Mesenchymal stem cell (in vitro differentiated cells and primary cell): ENCODE data around the gene COL4A4.

Experiments
- DNase-seq: peaks from one replicate; pipeline ENCODE4 v3.0.0-alpha.2; 2013
- H2AFZ ChIP-seq: one replicate; pipeline ENCODE4 v1.6.1; 2013; ENCODE audit warnings: low read depth, mild to moderate bottlenecking, control low read depth, inconsistent platforms, low read length, moderate library complexity
- H2AK5ac ChIP-seq: 2 replicates; pipeline ENCODE4 v1.6.1; 2013; ENCODE audit warnings: low read length, moderate library complexity, mild to moderate bottlenecking, inconsistent platforms; ENCODE audit not compliant: severe bottlenecking
- H2BK120ac ChIP-seq: one replicate; pipeline ENCODE4 v1.6.1; 2013; ENCODE audit warnings: low read depth, mild to moderate bottlenecking, inconsistent platforms, low read length, moderate library complexity
- H2BK12ac ChIP-seq, 2 experiments: one replicate each; pipeline ENCODE4 v1.6.1; 2013; ENCODE audit warnings: inconsistent platforms in 2 of 2, low read length in 2 of 2, mild to moderate bottlenecking in 2 of 2, moderate library complexity in 2 of 2, control low read depth in 1 of 2
- H2BK15ac ChIP-seq: one replicate; pipeline ENCODE4 v1.6.1; 2013; ENCODE audit warnings: mild to moderate bottlenecking, low read depth, inconsistent platforms; ENCODE audit not compliant: poor library complexity, severe bottlenecking
- H2BK5ac ChIP-seq: 2 replicates; pipeline ENCODE4 v1.6.1; 2013; ENCODE audit warnings: low read depth, mild to moderate bottlenecking, low read length, control low read depth, inconsistent platforms; ENCODE audit not compliant: poor library complexity, severe bottlenecking
- H3K14ac ChIP-seq, 2 experiments: one replicate each; pipeline ENCODE4 v1.6.1; 2013; ENCODE audit warnings: inconsistent platforms in 2 of 2, low read length in 2 of 2, control low read depth in 1 of 2, mild to moderate bottlenecking in 1 of 2, moderate library complexity in 1 of 2
- H3K18ac ChIP-seq, 2 experiments: one replicate each; pipeline ENCODE4 v1.6.1; 2013; ENCODE audit warnings: inconsistent platforms in 2 of 2, low read length in 2 of 2, control low read depth in 1 of 2, low read depth in 1 of 2, mild to moderate bottlenecking in 1 of 2
- H3K23ac ChIP-seq, 2 experiments: one replicate each; pipeline ENCODE4 v1.6.1; 2013; ENCODE audit warnings: inconsistent platforms in 2 of 2, low read length in 2 of 2, mild to moderate bottlenecking in 2 of 2, moderate library complexity in 2 of 2, control low read depth in 1 of 2
- H3K27ac ChIP-seq: 2 replicates; pipeline ENCODE4 v1.5.1; 2013; ENCODE audit warnings: mild to moderate bottlenecking, moderate library complexity, low read length, control low read depth, inconsistent platforms; ENCODE audit not compliant: poor library complexity, severe bottlenecking
- H3K27me3 ChIP-seq, 2 experiments: 2 replicates each; pipeline versions ENCODE4 v1.6.1 to v1.7.0; 2013; ENCODE audit warnings: low read length in 2 of 2, mild to moderate bottlenecking in 2 of 2, moderate library complexity in 2 of 2, control low read depth in 1 of 2, inconsistent platforms in 1 of 2; ENCODE audit not compliant: control insufficient read depth in 1 of 2, insufficient read depth in 1 of 2
- H3K36me3 ChIP-seq, 2 experiments: 2 replicates each; pipeline versions ENCODE4 v1.6.1 to v1.7.0; 2013; ENCODE audit warnings: low read length in 2 of 2, control low read depth in 1 of 2, inconsistent platforms in 1 of 2, low read depth in 1 of 2, mild to moderate bottlenecking in 1 of 2; ENCODE audit not compliant: insufficient read depth in 2 of 2, control insufficient read depth in 1 of 2
- H3K4ac ChIP-seq, 2 experiments: one replicate each; pipeline ENCODE4 v1.6.1; 2013; ENCODE audit warnings: inconsistent platforms in 2 of 2, low read length in 2 of 2, mild to moderate bottlenecking in 2 of 2, moderate library complexity in 2 of 2, control low read depth in 1 of 2, low read depth in 1 of 2
- H3K4me1 ChIP-seq: 2 replicates; pipeline ENCODE4 v1.6.1; 2013; ENCODE audit warnings: low read depth, low read length, control low read depth; ENCODE audit not compliant: control insufficient read depth, insufficient read depth
- H3K4me2 ChIP-seq: 2 replicates; pipeline ENCODE4 v1.6.1; 2013; ENCODE audit warnings: low read length, mild to moderate bottlenecking, inconsistent platforms; ENCODE audit not compliant: poor library complexity, severe bottlenecking
- H3K4me3 ChIP-seq, 2 experiments: 2 replicates each; pipeline versions ENCODE4 v1.5.1 to v1.7.0; 2013; ENCODE audit warnings: low read length in 2 of 2, mild to moderate bottlenecking in 2 of 2, control low read depth in 1 of 2, low read depth in 1 of 2; ENCODE audit not compliant: insufficient read depth in 1 of 2
- H3K79me1 ChIP-seq: replicated peaks from 2 replicates; pipeline ENCODE4 v1.6.1; 2013; ENCODE audit warnings: mild to moderate bottlenecking, control low read depth, low read length, inconsistent platforms; ENCODE audit not compliant: poor library complexity, severe bottlenecking
- H3K9ac ChIP-seq: 2 replicates; pipeline ENCODE4 v1.7.0; 2013; ENCODE audit warnings: mild to moderate bottlenecking, low read length, moderate library complexity
- H3K9me3 ChIP-seq: 2 replicates; pipeline ENCODE4 v1.7.0; 2013; ENCODE audit warnings: mild to moderate bottlenecking, low read length; ENCODE audit not compliant: control insufficient read depth
- H4K8ac ChIP-seq: one replicate; pipeline ENCODE4 v1.6.1; 2013; ENCODE audit warnings: inconsistent platforms, mild to moderate bottlenecking, low read length, moderate library complexity
- H4K91ac ChIP-seq: one replicate; pipeline ENCODE4 v1.6.1; 2013; ENCODE audit warnings: mild to moderate bottlenecking, low read length, inconsistent platforms
- WGBS: methylation state at CpG from one replicate; pipeline ENCODE4 v1.1.7; 2013; ENCODE audit warnings: mixed read lengths; 5-methylcytosine and 5-hydroxymethylcytosine counted together

The COL4A4 gene

GRCh38 chr2:227153758-227154486, 10.1 kb downstream of the COL4A4 start:
- no peak overlapping the region for H2AFZ ChIP-seq
- 83% methylated on average over 3 of the region's 4 CpGs for WGBS
- no peak overlapping the region for H2BK5ac ChIP-seq

GRCh38 chr2:227153307-227153706, 10.7 kb downstream of the COL4A4 start:
- Histone ChIP-seq H3K36me3 (no peaks in the 10 kb centered on the region), H3K27ac (no peak overlapping the region), H2BK120ac (no peak overlapping the region), H3K9me3 (no peaks in the 10 kb centered on the region), H3K4me2 (no peak overlapping the region), H4K8ac (no peak overlapping the region), H3K14ac (no peak overlapping the region), H2AK5ac (no peak overlapping the region), H3K4ac (no peak overlapping the region), H3K79me1 (no peaks in the 10 kb centered on the region), H3K4me3 (no peak overlapping the region), H4K91ac (no peak overlapping the region), H2BK5ac (no peak overlapping the region), H3K23ac (no peak overlapping the region), H2AFZ (no peak overlapping the region), H3K27me3 (peaks cover 0 to 6% of the 10 kb centered on the region in 2 experiments), H2BK15ac (no peak overlapping the region), H3K9ac (no peak overlapping the region), H2BK12ac (no peak overlapping the region), H3K18ac (no peak overlapping the region), H3K4me1 (no peaks in the 10 kb centered on the region)
- no peak for DNase-seq
- 85% methylated on average over 4 of the region's 4 CpGs for WGBS

More at GRCh38 chr2:227153758-227154486, 10.1 kb downstream of the COL4A4 start:
- H2BK15ac ChIP-seq: no peak overlapping the region
- no peaks in the 10 kb centered on the region for H3K9me3 ChIP-seq
- H3K4ac ChIP-seq: no peak overlapping the region
- no peak overlapping the region for H2AK5ac ChIP-seq
- no peak overlapping the region for H3K23ac ChIP-seq
- H3K36me3 ChIP-seq: no peaks in the 10 kb centered on the region
- no peak overlapping the region for H3K4me3 ChIP-seq
- H3K4me1 ChIP-seq: no peaks in the 10 kb centered on the region
- no peak overlapping the region for H3K9ac ChIP-seq
- H3K27ac ChIP-seq: no peak overlapping the region
- H4K91ac ChIP-seq: no peak overlapping the region
- H3K79me1 ChIP-seq: no peaks in the 10 kb centered on the region
- H3K4me2 ChIP-seq: no peak overlapping the region
- H4K8ac ChIP-seq: no peak overlapping the region
- no peak for DNase-seq
- H3K18ac ChIP-seq: no peak overlapping the region
- peaks cover 0 to 6% of the 10 kb centered on the region in 2 experiments for H3K27me3 ChIP-seq
- no peak overlapping the region for H2BK12ac ChIP-seq
- peak overlapping the region; percentile 19 for H2BK120ac ChIP-seq
- H3K14ac ChIP-seq: no peak overlapping the region

- H3K18ac ChIP-seq: no peak overlapping the region
- H4K91ac ChIP-seq: no peak overlapping the region
- H3K4ac ChIP-seq: no peak overlapping the region
- no peak overlapping the region for H3K23ac ChIP-seq
- no peak overlapping the region for H3K4me3 ChIP-seq
- peaks cover 0 to 6% of the 10 kb centered on the region in 2 experiments for H3K27me3 ChIP-seq
- no peaks in the 10 kb centered on the region for H3K36me3 ChIP-seq
- H3K9ac ChIP-seq: no peak overlapping the region
- no peak for DNase-seq
- H3K4me2 ChIP-seq: no peak overlapping the region
- WGBS: 83% methylated on average over 2 of the region's 2 CpGs
- H2BK15ac ChIP-seq: no peak overlapping the region
- H3K9me3 ChIP-seq: no peaks in the 10 kb centered on the region
- H3K14ac ChIP-seq: no peak overlapping the region
- no peaks in the 10 kb centered on the region for H3K79me1 ChIP-seq
- no peak overlapping the region for H2BK5ac ChIP-seq
- no peak overlapping the region for H2BK12ac ChIP-seq
- H2AFZ ChIP-seq: no peak overlapping the region
- no peak overlapping the region for H3K27ac ChIP-seq
- no peak overlapping the region for H2BK120ac ChIP-seq
- H4K8ac ChIP-seq: no peak overlapping the region
- H3K4me1 ChIP-seq: no peaks in the 10 kb centered on the region
- H2AK5ac ChIP-seq: no peak overlapping the region
These were observed 11.8 kb downstream of the COL4A4 start for GRCh38 chr2:227152093-227152766.

- no peaks in the 10 kb centered on the region for H3K36me3 ChIP-seq
- no peak overlapping the region for H4K8ac ChIP-seq
- H3K9me3 ChIP-seq: no peaks in the 10 kb centered on the region
- H3K4me2 ChIP-seq: no peak overlapping the region
- no peaks in the 10 kb centered on the region for H3K79me1 ChIP-seq
- no peak overlapping the region for H3K14ac ChIP-seq
- H3K4me3 ChIP-seq: no peak overlapping the region
- no peaks in the 10 kb centered on the region for H3K4me1 ChIP-seq
- H2BK5ac ChIP-seq: no peak overlapping the region
- H3K27me3 ChIP-seq: peaks cover 0 to 6% of the 10 kb centered on the region in 2 experiments
- no peak overlapping the region for H4K91ac ChIP-seq
- H2BK15ac ChIP-seq: no peak overlapping the region
- WGBS: 100% methylated on average over 1 of the region's 2 CpGs
- no peak overlapping the region for H3K23ac ChIP-seq
- no peak overlapping the region for H3K9ac ChIP-seq
- H3K27ac ChIP-seq: no peak overlapping the region
- no peak overlapping the region for H2AFZ ChIP-seq
- no peak for DNase-seq
- H3K18ac ChIP-seq: no peak overlapping the region
- no peak overlapping the region for H2AK5ac ChIP-seq
- no peak overlapping the region for H2BK12ac ChIP-seq
- H3K4ac ChIP-seq: no peak overlapping the region
- H2BK120ac ChIP-seq: no peak overlapping the region
These were observed 13.6 kb downstream of the COL4A4 start for GRCh38 chr2:227150222-227150936.
